Measurements from ENCODE around the gene ZFYVE21.

The ZFYVE21 gene

DNA sequence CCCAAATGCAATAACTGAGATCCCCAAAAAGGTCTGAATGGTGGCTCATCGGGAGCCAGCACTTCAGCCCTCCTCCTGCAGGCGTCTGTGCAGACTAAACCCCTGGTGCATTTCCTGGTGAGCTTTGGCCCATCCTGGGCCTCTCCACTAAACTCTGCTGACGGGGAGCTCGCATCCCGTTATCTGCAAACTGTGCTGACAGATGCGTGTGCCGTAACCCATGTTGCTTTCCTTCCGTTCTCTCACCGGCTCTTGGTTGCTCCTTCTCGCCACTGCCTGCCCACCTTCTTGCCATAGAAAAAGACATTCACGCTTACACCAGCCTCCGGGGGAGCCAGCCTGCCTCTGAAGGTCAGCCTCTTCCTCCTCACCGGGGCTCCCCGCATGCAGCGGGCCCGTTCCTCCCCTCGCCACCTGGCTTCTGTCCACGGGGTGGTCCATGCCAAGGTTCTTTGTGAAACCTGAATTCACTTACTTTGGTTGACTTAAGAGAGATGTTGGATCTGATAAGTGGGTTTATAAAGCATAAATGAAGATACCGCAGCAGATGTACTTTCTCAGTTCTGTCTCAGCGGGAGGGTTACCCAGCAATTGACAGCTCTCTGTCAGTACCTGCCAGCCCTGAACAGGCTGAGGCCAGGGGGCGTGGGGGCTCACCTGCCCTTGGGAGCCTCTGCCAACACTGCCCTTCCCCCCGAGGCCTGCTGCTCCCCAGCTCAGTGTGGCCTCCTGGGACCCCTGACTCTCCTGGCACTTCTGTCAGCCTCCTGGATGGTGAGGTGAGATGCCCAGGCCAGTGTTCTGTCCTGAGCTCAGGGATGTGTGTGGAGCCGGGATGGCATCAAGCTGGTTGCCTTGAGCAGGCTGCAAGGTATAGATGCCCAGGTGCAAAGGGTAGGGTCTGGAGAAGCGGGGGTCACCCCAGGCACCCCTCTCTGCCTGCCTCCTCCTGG, 14.2 kb downstream of the ZFYVE21 start:
- TF ChIP-seq POLR2A (IDR thresholded peaks at IDR 0.05; ENCODE audit: low read depth, low read length) = no peak
- FAIRE-seq (no peak), DNase-seq (ENCODE audit: insufficient read length, low spot score) (no peak)

DNA sequence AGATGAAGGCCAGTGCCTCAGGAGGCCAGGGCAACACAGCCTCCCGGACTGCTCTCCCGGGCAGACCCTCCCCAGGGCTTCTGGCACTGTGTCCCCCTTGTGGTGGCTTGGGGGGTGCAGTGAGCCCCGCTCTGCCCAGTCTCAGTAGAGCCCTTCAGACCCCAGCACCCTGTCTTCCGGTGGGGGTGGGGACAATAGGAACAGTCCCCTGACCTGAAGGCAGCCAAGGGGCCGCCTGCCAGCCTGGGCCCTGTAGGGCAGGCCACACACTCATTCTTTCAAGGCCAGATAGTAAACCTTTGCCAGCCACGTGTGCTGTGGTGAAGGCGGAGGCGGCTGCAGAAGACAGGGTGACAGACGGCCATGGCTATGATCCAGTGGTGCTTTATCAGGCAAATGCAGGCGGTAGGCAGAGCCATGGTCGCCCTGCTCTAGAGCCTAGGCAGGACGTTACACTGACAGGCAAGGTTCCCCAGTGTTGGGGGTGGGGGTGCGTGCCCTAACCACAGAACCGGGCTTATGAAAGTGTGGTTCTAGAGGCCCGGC, 15.0 kb downstream of the ZFYVE21 start:
- no peak for TF ChIP-seq POLR2A (IDR thresholded peaks at IDR 0.05; ENCODE audit: low read depth, low read length)
- no peak for FAIRE-seq
- DNase-seq (ENCODE audit: insufficient read length, low spot score) = no peak

GRCh38 chr14:103731481-103731880, 15.9 kb downstream of the ZFYVE21 start:
- DNase-seq (ENCODE audit: insufficient read length, low spot score) (no peak), FAIRE-seq (no peak)
- no peak for TF ChIP-seq POLR2A (IDR thresholded peaks at IDR 0.05; ENCODE audit: low read depth, low read length)

- TF ChIP-seq POLR2A (IDR thresholded peaks at IDR 0.05; ENCODE audit: low read depth, low read length) = no peak
- DNase-seq (ENCODE audit: insufficient read length, low spot score) (no peak), FAIRE-seq (no peak)
Observed at GRCh38 chr14:103731916-103732867, 16.6 kb downstream of the ZFYVE21 start.

- TF ChIP-seq POLR2A (IDR thresholded peaks at IDR 0.05; ENCODE audit: low read depth, low read length) = no peak
- FAIRE-seq (no peak), DNase-seq (ENCODE audit: insufficient read length, low spot score) (no peak)
Observed at GRCh38 chr14:103732868-103733620, 17.4 kb downstream of the ZFYVE21 start.

- FAIRE-seq (no peak), DNase-seq (ENCODE audit: insufficient read length, low spot score) (no peak)
- no peak for TF ChIP-seq POLR2A (IDR thresholded peaks at IDR 0.05; ENCODE audit: low read depth, low read length)
Observed at GRCh38 chr14:103733651-103734050, 18.0 kb downstream of the ZFYVE21 start.

- DNase-seq (ENCODE audit: insufficient read length, low spot score) (no peak), FAIRE-seq (no peak)
Observed at GRCh38 chr14:103734081-103734888, 18.7 kb downstream of the ZFYVE21 start.

GRCh38 chr14:103735022-103735421, 19.4 kb downstream of the ZFYVE21 start:
- no peak for TF ChIP-seq POLR2A (IDR thresholded peaks at IDR 0.05; ENCODE audit: low read depth, low read length)
- DNase-seq (ENCODE audit: insufficient read length, low spot score) (no peak), FAIRE-seq (no peak)

More at GRCh38 chr14:103734081-103734888, 18.7 kb downstream of the ZFYVE21 start:
- TF ChIP-seq POLR2A (IDR thresholded peaks at IDR 0.05; ENCODE audit: low read depth, low read length) = no peak

GRCh38 chr14:103735439-103735814, 19.8 kb downstream of the ZFYVE21 start:
- FAIRE-seq (no peak), DNase-seq (ENCODE audit: insufficient read length, low spot score) (no peak)
- no peak for TF ChIP-seq POLR2A (IDR thresholded peaks at IDR 0.05; ENCODE audit: low read depth, low read length)

- FAIRE-seq (no peak), DNase-seq (ENCODE audit: insufficient read length, low spot score) (no peak)
- no peak for TF ChIP-seq POLR2A (IDR thresholded peaks at IDR 0.05; ENCODE audit: low read depth, low read length)
Observed at GRCh38 chr14:103735815-103736545, 20.4 kb downstream of the ZFYVE21 start.

DNA sequence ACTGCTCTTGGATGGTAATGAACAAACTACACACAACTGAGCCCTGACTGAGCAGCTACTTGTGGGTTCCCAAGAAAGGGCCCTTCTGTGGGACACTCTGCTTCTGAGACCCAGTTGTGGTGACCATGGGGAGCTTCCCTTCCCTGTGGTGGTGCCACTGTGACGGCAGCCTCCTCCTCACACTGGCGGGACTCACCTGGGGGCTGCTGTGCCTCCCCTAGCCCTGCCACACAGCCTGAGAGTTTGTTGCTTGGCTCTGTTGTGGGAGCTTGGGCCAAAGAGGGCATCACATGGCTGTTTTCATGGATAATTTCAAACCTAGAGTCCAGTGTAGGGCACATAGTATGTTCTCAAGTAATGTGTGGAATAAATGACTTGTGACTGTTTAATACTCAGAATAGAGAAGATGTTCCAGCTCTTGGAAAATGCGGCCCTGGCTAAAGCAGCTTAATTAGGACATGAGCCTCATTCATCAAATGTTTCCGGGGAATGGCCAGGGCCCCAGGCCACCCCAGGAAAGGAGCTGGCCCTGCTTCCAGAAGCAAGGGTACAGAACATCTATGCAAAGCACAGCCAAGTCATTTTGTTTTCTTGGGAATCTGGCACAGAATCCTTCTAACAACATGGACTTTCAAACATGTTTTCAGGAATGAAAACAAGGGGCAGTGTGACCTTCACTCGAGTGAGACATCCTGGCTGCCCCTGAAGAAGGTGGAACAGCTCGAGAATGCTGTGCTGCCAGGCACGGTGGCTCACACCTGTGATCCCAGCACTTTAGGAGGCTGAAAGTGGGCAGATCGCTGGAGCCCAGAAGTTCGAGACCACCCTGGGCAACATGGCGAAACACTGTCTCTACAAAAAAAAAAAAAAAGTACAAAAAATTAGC, 21.2 kb downstream of the ZFYVE21 start:
- FAIRE-seq = no peak
- no peak for DNase-seq (ENCODE audit: insufficient read length, low spot score)
- TF ChIP-seq POLR2A (IDR thresholded peaks at IDR 0.05; ENCODE audit: low read depth, low read length) = no peak

All from H54 (cell line).